ENCODE results near the gene ASCC3.

ASCC3 gene, protein sequence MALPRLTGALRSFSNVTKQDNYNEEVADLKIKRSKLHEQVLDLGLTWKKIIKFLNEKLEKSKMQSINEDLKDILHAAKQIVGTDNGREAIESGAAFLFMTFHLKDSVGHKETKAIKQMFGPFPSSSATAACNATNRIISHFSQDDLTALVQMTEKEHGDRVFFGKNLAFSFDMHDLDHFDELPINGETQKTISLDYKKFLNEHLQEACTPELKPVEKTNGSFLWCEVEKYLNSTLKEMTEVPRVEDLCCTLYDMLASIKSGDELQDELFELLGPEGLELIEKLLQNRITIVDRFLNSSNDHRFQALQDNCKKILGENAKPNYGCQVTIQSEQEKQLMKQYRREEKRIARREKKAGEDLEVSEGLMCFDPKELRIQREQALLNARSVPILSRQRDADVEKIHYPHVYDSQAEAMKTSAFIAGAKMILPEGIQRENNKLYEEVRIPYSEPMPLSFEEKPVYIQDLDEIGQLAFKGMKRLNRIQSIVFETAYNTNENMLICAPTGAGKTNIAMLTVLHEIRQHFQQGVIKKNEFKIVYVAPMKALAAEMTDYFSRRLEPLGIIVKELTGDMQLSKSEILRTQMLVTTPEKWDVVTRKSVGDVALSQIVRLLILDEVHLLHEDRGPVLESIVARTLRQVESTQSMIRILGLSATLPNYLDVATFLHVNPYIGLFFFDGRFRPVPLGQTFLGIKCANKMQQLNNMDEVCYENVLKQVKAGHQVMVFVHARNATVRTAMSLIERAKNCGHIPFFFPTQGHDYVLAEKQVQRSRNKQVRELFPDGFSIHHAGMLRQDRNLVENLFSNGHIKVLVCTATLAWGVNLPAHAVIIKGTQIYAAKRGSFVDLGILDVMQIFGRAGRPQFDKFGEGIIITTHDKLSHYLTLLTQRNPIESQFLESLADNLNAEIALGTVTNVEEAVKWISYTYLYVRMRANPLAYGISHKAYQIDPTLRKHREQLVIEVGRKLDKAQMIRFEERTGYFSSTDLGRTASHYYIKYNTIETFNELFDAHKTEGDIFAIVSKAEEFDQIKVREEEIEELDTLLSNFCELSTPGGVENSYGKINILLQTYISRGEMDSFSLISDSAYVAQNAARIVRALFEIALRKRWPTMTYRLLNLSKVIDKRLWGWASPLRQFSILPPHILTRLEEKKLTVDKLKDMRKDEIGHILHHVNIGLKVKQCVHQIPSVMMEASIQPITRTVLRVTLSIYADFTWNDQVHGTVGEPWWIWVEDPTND (N-terminal part only)

DNA sequence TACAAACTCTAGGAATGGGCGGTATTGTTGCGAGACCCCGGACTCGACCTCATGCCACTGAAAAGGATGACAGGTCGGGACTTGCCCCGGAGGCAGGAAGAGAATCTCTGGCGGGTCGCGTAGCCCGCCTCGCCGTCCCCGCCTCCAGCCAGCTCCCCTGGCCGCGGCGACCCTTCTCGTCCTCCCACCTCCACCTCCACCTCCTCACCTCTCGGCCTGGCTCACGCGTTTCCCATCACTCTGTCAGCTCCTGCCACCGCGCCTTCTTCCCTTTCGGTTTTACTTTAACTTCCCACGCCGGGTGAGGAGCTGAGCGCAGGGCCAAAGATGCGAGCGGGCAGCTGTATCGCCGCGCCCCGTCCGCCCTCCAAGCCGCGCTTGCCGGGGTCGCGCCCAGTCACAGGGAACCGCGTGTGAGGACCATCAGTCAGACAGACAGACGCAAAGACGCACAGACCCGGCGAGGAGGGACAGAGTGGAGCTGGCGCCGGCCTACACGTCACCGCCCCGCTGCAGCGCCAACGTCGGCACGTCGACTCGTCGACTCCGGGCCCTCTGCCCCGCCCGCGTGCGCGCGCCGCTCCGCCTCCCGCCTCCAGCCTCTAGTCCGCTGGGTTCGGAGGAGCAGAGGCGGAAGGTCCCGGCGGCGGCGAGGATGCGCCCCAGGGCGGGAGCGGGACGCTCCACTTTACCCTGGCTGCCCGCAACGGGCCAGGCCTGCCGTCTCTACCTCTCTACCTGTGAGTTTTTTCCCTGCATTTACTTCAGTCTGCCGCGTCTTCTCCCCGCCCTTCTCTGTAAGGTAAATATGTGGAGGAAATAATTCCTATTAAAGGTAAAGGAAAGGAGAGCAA lies at the start of gene ASCC3:
ASCC3 (minus strand) TSS at position 477 of the 854 bp plus-strand sequence. CDS start 13,332 bp downstream, outside the sequence.
- TF ChIP-seq, protein P1, sequence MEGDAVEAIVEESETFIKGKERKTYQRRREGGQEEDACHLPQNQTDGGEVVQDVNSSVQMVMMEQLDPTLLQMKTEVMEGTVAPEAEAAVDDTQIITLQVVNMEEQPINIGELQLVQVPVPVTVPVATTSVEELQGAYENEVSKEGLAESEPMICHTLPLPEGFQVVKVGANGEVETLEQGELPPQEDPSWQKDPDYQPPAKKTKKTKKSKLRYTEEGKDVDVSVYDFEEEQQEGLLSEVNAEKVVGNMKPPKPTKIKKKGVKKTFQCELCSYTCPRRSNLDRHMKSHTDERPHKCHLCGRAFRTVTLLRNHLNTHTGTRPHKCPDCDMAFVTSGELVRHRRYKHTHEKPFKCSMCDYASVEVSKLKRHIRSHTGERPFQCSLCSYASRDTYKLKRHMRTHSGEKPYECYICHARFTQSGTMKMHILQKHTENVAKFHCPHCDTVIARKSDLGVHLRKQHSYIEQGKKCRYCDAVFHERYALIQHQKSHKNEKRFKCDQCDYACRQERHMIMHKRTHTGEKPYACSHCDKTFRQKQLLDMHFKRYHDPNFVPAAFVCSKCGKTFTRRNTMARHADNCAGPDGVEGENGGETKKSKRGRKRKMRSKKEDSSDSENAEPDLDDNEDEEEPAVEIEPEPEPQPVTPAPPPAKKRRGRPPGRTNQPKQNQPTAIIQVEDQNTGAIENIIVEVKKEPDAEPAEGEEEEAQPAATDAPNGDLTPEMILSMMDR (IDR thresholded peaks at IDR 0.05; ENCODE audit: extremely low read depth, insufficient read depth, missing control alignments): no peak
- in situ Hi-C loops (cut with MboI; ENCODE audit: low pct_unique_long_range_greater_than_20kb, low sequenced_read_pairs, unreplicated experiment): no loop called here
- peak; percentile 89 for DNase-seq (ENCODE audit: low spot score)

DNA sequence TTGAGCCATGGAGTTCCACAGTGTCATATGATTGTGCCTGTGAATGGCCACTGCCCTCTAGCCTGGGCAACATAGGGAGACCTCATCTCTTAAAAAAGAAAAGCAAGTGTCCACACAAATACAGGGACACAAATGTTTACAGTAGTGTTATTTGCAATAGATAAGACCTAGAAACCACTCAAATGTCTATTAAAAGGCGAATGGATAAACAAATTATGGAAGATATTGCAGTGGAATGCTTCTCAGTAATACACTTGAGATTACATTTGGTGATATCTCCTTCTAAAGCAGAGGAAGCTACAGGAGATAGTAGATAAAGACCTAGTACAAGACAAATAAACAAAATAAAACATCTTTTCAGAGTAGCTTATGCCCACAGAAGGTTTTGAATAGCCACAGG lies 44.6 kb upstream of the ASCC3 start:
- TF ChIP-seq, protein P1 (IDR thresholded peaks at IDR 0.05; ENCODE audit: extremely low read depth, insufficient read depth, missing control alignments): no peak
- in situ Hi-C loops (cut with MboI; ENCODE audit: low pct_unique_long_range_greater_than_20kb, low sequenced_read_pairs, unreplicated experiment): no loop called here
- no peak for DNase-seq (ENCODE audit: low spot score)

DNA sequence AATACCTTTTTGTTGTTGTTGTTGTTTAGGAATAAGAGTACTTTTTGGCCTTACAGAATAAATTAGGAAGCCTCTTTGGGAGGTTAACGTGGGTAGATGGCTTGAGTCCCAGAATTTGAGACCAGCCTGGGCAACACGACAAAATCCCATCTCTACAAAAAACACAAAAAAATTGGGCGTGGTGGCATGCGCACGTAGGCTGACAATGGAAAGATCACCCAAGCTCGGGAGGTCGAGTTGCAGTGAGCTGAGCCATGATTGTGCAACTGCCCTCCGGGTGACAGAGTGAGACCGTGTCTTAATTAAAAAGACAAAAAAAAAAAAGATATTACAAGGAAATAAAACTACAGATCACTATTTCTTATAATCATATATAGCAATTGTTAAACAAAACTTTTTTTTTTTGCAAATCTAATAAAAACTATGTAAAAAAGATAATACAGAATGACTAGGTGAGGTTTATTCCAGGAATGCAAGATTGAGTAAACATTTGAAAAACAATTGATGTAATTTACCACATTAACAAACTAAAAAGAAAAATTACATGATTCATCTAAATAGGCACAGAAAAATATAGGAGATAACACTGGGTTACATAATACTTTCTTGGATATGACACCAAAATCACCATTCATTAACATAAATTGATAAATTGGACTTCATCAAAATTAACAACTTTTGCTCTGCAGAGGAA lies 43.6 kb upstream of the ASCC3 start:
- TF ChIP-seq, protein P1 (IDR thresholded peaks at IDR 0.05; ENCODE audit: extremely low read depth, insufficient read depth, missing control alignments): no peak
- in situ Hi-C loops (cut with MboI; ENCODE audit: low pct_unique_long_range_greater_than_20kb, low sequenced_read_pairs, unreplicated experiment): no loop called here
- no peak for DNase-seq (ENCODE audit: low spot score)

DNA sequence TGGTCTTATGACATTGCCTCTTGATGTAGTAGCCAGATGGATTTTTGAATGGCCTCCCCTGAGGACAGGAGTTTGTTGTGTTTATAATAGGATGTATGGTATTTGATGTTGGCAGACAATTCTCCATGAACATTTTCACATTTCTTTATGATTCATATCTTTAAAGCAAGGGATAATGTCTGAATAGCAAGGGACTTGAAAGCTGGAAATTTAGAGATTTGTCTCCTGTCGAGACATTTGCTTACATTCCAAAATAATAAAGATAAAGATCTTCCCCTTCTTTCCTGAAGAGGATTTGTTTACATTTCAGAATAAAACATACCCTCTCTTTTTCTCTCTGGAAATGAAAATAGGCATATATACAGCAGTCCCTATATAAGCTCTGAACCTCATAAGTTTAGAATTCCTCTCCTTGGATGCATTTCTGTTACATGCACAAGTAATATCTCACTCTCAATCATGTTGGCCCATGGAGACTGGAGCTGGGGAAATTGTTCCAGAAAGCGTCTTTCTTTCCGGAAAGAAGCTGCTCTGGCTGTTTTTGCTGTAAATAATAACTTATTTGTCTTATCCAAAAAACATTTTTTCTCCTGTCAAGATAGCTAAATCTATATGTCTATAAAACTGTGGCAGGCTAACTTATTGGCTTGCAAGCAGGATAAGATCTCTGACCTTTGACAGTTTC lies 42.5 kb upstream of the ASCC3 start:
- no peak for DNase-seq (ENCODE audit: low spot score)
- in situ Hi-C loops (cut with MboI; ENCODE audit: low pct_unique_long_range_greater_than_20kb, low sequenced_read_pairs, unreplicated experiment): no loop called here
- TF ChIP-seq, protein P1 (IDR thresholded peaks at IDR 0.05; ENCODE audit: extremely low read depth, insufficient read depth, missing control alignments): no peak

DNA sequence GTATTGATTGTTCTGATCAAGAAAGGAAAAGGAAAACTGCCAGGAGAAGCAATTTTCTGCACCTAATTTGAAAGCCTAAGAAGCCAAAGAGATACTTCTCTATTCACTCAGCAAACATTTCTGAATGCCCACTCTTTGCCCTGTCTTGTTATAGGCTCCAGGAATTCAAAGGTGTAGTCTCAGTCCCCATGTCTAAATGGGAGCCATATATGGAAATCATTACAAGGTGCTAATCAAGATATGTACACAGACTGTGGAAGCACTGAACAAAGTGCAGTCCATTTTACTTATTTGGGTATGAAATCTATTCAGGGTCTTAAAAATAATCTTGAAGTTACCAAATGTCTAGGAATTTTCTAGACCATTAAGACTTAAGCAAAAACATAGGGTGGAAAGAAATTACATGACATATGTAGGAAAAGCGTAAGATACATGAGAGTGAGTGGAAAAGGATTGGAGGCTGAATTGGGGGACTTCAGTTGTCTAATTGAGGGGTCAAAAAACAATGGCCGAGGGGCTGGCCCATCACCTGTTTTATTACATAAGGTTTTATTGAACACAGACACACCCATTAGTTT lies 39.0 kb upstream of the ASCC3 start:
- TF ChIP-seq, protein P1 (IDR thresholded peaks at IDR 0.05; ENCODE audit: extremely low read depth, insufficient read depth, missing control alignments): no peak
- in situ Hi-C loops (cut with MboI; ENCODE audit: low pct_unique_long_range_greater_than_20kb, low sequenced_read_pairs, unreplicated experiment): no loop called here
- DNase-seq (ENCODE audit: low spot score): no peak

All from GM13977 (cell line).